ENCODE measurements around the gene FCHSD2. TPM values are rescaled to one million over a fixed set of nuclear protein-coding genes. Genes with fewer than 3 reads are reported as not detected.

FCHSD2 gene
- total and polyA plus RNA-seq, 10 donors, result 30.2 to 129 (median 69.7) TPM

GRCh38 chr11:73011126-73011817 is 130.8 kb downstream of the FCHSD2 start:
- no peak for DNase-seq
- no peaks in the 10 kb centered on the region for H3K27me3 ChIP-seq (replicated peaks in 1 of 7)
- peak overlapping the region in 2 of 8 donors; percentile 3 to 34 for H3K27ac ChIP-seq
- H3K4me1 ChIP-seq, result peaks cover 0 to 36% (median 4%) of the 10 kb centered on the region in 6 donors
- no peak overlapping the region for H3K4me3 ChIP-seq
- peaks cover 0 to 94% (median 22%) of the 10 kb centered on the region in 6 donors for H3K36me3 ChIP-seq
- intact Hi-C loops (cut with DNase I; ENCODE audit: low total_unique reads), result no loop called here
- WGBS, 5 donors, result 87 to 95% (median 88%) methylated on average over 2 of the region's 2 CpGs
- H3K9me3 ChIP-seq, result peaks cover 11 to 31% (median 27%) of the 10 kb centered on the region in 8 donors
- TF ChIP-seq POLR2AphosphoS5 (IDR thresholded peaks at IDR 0.05) (peak in 2 of 3 donors; percentile 21 to 25), POLR2A (IDR thresholded peaks at IDR 0.05) (no peak)

GRCh38 chr11:73009972-73010371 is 132.1 kb downstream of the FCHSD2 start:
- H3K27ac ChIP-seq, result no peak overlapping the region
- intact Hi-C loops (cut with DNase I; ENCODE audit: low total_unique reads), result no loop called here
- TF ChIP-seq POLR2A (IDR thresholded peaks at IDR 0.05), result no peak
- no peak for TF ChIP-seq CTCF (IDR thresholded peaks at IDR 0.05 in 8 of 11, conservative IDR thresholded peaks at IDR 0.05 in 3 of 11)
- no peak for TF ChIP-seq POLR2AphosphoS5 (IDR thresholded peaks at IDR 0.05)
- DNase-seq, result no peak
- H3K27me3 ChIP-seq (replicated peaks in 1 of 7), result no peaks in the 10 kb centered on the region
- peaks cover 0 to 82% (median 22%) of the 10 kb centered on the region in 6 donors for H3K36me3 ChIP-seq
- peaks cover 11 to 31% (median 27%) of the 10 kb centered on the region in 8 donors for H3K9me3 ChIP-seq
- no peak overlapping the region for H3K4me3 ChIP-seq
- H3K4me1 ChIP-seq, result peaks cover 0 to 44% (median 4%) of the 10 kb centered on the region in 6 donors

- 91 to 99% (median 97%) methylated on average over 3 of the region's 3 CpGs for WGBS, 5 donors
- Histone ChIP-seq H3K36me3 (peaks cover 0 to 35% (median 8%) of the 10 kb centered on the region in 6 donors), H3K27me3 (replicated peaks in 1 of 7) (no peaks in the 10 kb centered on the region), H3K27ac (peak overlapping the region in 4 of 8 donors; percentile 37 to 70 (median 57)), H3K9me3 (peaks cover 0 to 5% (median 3%) of the 10 kb centered on the region in 8 donors), H3K4me1 (peaks cover 4 to 46% (median 19%) of the 10 kb centered on the region in 6 donors), H3K4me3 (no peak overlapping the region)
- intact Hi-C loops (cut with DNase I; ENCODE audit: low total_unique reads), result no loop called here
- TF ChIP-seq POLR2AphosphoS5 (IDR thresholded peaks at IDR 0.05), result no peak
- TF ChIP-seq POLR2A (IDR thresholded peaks at IDR 0.05), result no peak
- no peak for TF ChIP-seq CTCF (IDR thresholded peaks at IDR 0.05 in 8 of 11, conservative IDR thresholded peaks at IDR 0.05 in 3 of 11)
- no peak for DNase-seq
Observed at GRCh38 chr11:73004088-73004487, 138.0 kb downstream of the FCHSD2 start.

- Histone ChIP-seq H3K4me3 (no peak overlapping the region), H3K4me1 (peaks cover 4 to 56% (median 19%) of the 10 kb centered on the region in 6 donors), H3K36me3 (peaks cover 0 to 31% (median 8%) of the 10 kb centered on the region in 6 donors), H3K27ac (peak overlapping the region in 7 of 8 donors; percentile 1 to 70 (median 51)), H3K27me3 (replicated peaks in 1 of 7) (no peaks in the 10 kb centered on the region), H3K9me3 (no peaks in the 10 kb centered on the region)
- no peak for DNase-seq
- intact Hi-C loops (cut with DNase I; ENCODE audit: low total_unique reads), result no loop called here
- TF ChIP-seq CTCF (IDR thresholded peaks at IDR 0.05 in 8 of 11, conservative IDR thresholded peaks at IDR 0.05 in 3 of 11) (no peak), POLR2A (IDR thresholded peaks at IDR 0.05) (no peak)
Observed at GRCh38 chr11:73003088-73003487, 139.0 kb downstream of the FCHSD2 start.
